GM21737 (cell line): ENCODE data around the gene LCORL.
"Not testable (repeated sequence)": the region's sequence is repeated elsewhere in the genome, so short reads cannot be mapped to it uniquely, and the experiment has no call there.

Source experiments
- ATAC-seq: cut with Tn5 transposase; IDR thresholded peaks from one replicate; pipeline ENCODE4 v1.9.1; 2021; ENCODE audit warnings: mild to moderate bottlenecking, moderate library complexity; ENCODE audit not compliant: unreplicated experiment

Gene LCORL

DNA sequence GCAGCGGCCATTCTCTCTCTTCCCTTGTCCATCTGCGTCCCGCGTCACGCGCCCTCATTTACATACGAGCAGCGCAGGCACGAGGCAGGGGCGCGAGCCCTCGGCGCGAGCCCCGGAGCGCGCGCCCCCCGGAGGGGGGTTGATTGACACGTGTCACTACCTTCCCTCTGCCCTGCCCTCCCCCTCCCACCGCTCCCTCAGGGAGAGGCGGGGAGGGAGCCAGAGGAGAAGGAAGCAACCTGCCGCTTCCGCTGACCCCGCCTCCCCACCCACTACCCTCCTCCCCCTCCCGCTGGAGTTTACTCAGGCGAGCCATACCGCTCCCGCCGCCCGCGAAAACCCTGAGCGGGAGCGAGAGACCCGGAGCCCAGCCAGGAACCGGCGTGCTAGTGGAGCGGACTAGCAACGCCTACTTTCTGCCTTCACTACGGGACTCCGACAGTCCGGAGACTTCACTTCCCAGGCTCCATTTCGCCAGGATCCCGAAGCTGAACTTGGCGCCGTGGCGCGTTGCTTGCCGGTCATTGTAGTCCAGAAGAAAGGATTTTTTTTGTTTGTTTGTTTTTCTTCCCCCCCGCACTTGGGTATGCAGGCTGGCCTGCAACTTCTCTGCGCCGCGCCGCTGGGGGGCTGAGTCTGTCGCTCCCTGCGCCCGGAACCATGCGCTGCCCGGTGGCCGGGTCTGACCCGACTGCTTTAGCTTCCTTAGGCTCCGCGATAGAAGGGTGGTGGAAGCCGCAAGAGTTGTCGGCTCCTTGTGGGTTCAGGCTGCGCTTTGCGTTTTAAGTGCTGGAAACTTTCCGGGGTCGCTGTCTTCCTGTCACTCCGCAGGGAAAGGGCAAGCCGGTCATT is at the start of gene LCORL:
LCORL (minus strand) TSS at position 36 of the 852 bp plus-strand sequence; CDS start at position 32, 4 bp downstream.
- peak; percentile 74 for ATAC-seq

DNA sequence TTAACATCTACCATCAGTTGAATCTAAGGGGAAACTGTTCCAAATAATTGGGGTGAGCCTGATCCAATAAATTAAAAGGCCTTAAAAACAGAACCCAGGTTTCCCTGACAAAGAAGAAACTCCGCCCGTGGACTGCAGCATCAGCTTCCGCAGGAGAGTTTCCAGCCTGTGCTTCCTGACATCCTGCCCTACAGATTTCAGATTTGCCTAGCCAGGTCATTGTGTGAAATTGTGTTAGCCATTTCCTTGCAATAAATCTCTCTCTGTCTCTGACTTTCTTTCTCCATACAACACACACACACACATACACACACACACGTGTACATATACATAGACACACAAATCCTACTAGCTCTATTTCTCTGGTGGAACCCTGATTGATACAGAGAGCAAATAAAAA is 48.3 kb upstream of the LCORL start:
- ATAC-seq, result no peak

DNA sequence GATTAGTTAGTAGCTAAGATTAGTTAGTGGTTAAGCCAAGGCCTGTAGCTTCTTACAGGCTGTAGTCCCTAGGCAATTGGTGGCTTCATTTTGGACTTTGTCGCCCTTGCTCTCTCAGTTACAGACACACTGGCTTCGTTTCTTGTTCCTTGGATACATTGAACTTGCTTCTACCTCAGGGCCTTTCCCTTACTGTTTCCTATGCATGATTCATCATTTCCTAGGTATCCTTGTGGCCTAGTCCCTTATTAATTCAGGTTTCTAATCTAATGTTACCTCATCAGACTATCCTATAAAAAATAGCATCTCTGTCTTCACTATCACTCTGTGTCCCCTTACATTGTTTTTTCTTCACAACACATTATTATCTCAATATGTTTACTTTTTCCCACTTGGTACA is 45.5 kb upstream of the LCORL start:
- ATAC-seq, result no peak

GRCh38 chr4:18063079-18063478 is 41.5 kb upstream of the LCORL start:
- no peak for ATAC-seq

GRCh38 chr4:18057821-18058533 is 36.4 kb upstream of the LCORL start:
- ATAC-seq, result peak; percentile 66

DNA sequence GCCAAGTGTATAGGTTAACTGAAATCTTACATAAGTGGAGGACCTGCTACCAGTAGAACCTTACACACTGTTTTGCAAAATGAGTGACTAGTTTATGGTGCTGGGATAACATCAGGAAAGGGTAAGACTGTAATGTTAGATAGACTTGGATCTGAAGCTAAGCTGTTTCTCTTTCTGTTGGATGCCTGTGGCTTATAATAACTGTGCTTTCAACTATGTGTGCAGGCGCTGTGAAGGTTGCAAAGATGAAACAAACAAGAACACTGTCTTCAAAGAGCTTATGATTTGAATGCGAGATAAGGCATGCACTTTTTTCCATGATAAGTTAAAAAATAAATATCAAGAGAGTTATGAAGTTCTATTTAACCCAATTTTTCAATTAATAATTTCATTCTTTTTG is 34.5 kb upstream of the LCORL start:
- no peak for ATAC-seq

GRCh38 chr4:18052158-18052557 is 30.6 kb upstream of the LCORL start:
- no peak for ATAC-seq

DNA sequence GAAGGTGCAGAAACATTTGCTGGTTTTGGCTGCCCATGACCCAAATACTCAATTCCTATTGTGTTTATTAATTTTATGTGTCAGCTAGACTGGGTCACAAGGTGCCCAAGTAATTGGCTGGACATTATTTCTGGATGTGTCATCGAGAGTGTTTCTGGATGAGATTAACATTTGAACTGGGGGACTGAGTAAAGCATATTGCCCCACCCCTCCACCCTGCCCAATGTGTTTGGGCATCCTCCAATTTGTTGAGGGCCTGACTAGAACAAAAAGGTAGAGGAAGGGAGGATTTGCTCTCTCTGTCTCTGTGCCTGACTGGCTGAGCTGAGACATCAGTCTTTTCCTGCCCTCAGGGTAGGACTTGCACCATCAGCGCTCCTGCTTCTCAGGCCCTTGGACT is 29.7 kb upstream of the LCORL start:
- ATAC-seq, result no peak

DNA sequence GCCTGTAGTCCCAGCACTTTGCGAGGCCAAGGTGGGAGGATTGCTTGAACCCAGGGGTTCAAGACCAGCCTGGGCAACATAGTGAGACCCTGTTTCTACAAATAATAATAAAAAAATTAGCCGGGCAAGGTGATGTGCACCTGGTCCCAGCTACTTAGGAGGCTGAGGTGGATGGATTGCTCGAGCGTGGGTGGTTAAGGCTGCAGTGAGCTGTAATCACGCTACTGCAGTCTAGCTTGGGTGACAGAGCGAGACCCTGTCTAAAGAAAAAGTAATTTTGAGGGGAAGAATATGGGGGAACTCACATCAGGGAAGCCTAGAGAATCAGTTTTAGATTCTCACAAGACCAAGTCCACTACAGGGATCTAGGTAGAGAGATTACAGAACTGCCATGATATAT is 28.9 kb upstream of the LCORL start:
- no peak for ATAC-seq

DNA sequence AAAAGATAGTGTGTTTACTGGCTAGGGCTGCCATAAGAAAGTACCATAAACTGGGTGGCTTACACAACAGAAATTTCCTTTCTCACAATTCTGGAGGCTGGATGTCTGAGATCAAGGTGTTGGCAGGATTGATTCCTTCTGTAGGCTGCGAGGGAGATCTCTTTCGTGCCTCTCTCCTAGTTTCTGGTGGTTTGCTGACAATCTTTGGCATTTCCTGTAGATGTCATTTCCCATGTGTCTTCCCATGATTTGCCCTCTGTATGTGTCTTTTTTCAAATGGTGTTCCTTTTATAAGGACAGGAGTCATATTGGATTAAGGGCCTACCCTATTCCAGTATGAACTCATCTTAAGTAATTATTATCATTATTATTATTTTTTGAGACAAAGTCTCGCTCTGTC is 27.9 kb upstream of the LCORL start:
- ATAC-seq, result no peak

GRCh38 chr4:18042754-18043153 is 21.2 kb upstream of the LCORL start:
- ATAC-seq, result no peak

DNA sequence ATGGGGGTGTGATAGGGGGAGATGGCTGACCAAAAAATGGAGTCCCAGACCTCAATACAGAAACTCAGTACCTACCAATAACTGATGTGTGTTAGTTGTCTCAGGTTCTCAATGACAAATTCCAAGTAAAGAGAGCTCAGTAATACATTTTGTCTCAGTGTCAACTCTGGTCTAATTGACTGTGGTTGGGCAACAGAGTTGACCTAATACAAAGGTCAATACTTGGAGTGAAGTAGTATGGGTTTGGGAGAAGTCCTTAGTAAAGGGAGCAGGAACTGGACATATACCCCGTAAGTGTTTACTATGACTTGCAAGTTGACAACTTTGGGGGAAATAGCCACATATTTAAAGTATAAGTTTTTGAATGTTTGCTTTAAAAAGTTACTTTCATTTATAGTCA is 20.5 kb upstream of the LCORL start:
- no peak for ATAC-seq

GRCh38 chr4:18041114-18041513 is 19.6 kb upstream of the LCORL start:
- ATAC-seq, result no peak

GRCh38 chr4:18039113-18039512 is 17.6 kb upstream of the LCORL start:
- peak; percentile 55 for ATAC-seq

GRCh38 chr4:18036369-18036768 is 14.8 kb upstream of the LCORL start:
- ATAC-seq, result not testable (repeated sequence)

DNA sequence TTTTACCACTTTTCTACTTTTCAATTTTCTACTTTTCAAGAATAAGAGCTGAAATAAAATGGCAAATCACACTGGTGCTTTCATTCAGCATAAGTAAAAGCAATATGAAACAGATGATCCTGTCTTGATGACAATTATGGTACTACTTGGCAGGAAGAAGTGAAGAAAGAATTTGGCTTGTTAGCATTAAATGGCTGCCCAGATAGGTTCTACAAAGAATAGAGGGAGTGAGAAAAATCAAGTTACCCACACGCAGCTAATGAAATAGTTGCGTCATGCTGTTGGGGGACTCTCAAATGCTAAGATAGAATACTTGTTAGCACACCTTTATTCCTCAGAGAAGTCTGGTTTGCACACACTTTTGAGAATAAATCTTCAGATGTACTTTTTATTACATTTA is 12.5 kb upstream of the LCORL start:
- ATAC-seq, result no peak

GRCh38 chr4:18033111-18034085 is 11.8 kb upstream of the LCORL start:
- ATAC-seq, result no peak

DNA sequence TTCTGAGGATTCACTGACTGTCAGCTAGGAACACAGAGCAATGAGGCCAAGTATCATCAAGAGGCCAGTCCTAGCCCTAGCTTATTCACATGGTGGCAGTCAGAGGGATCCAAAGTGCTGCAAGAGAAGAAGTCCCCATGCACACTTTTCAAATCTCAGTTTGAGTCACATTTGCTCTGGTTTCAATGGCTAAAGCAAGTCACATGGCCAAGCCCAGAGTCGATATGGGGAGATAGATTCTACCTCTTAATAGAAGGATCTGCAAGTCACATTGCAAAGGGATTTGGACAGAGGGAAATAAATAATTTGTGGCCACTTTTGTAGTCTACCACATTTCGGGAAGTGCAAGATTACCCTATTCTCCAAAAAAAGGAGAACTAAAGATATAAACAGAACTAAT is 3.7 kb upstream of the LCORL start:
- no peak for ATAC-seq

- no peak for ATAC-seq
Measured at GRCh38 chr4:18022572-18023050, 1.1 kb upstream of the LCORL start.

- ATAC-seq, result no peak
Measured at GRCh38 chr4:18021470-18021719, 160 bp downstream of the LCORL start.
